ENCODE measurements around the gene AIM2. TPM values are rescaled to one million over a fixed set of nuclear protein-coding genes. Genes with fewer than 3 reads are reported as not detected.
"Not testable (repeated sequence)": the region's sequence is repeated elsewhere in the genome, so short reads cannot be mapped to it uniquely, and the experiment has no call there.

AIM2 gene
- total RNA-seq, 1 donor from 2014 or later = 5.3 TPM

- no peak for TF ChIP-seq CTCF (IDR thresholded peaks at IDR 0.05; ENCODE audit: partially characterized antibody, unreplicated experiment)
- no peaks in the 10 kb centered on the region for H3K9me3 Mint-ChIP-seq (ENCODE audit: unreplicated experiment)
Measured at GRCh38 chr1:159120317-159120716, 43.8 kb upstream of the AIM2 start.

GRCh38 chr1:159113596-159114433, 37.2 kb upstream of the AIM2 start:
- no peaks in the 10 kb centered on the region for H3K4me1 Mint-ChIP-seq (ENCODE audit: low read depth, unreplicated experiment)
- no peaks in the 10 kb centered on the region for H3K27me3 Mint-ChIP-seq (ENCODE audit: unreplicated experiment)
- H3K4me3 Mint-ChIP-seq (ENCODE audit: unreplicated experiment) = no peak overlapping the region
- no peaks in the 10 kb centered on the region for H3K36me3 Mint-ChIP-seq (ENCODE audit: unreplicated experiment)
- H3K27ac Mint-ChIP-seq (ENCODE audit: unreplicated experiment) = no peak overlapping the region
- no peaks in the 10 kb centered on the region for H3K9me3 Mint-ChIP-seq (ENCODE audit: unreplicated experiment)
- no peak for DNase-seq
- TF ChIP-seq CTCF (IDR thresholded peaks at IDR 0.05; ENCODE audit: partially characterized antibody, unreplicated experiment) = no peak

More at GRCh38 chr1:159120317-159120716, 43.8 kb upstream of the AIM2 start:
- no peak overlapping the region for H3K27ac Mint-ChIP-seq (ENCODE audit: unreplicated experiment)
- H3K4me3 Mint-ChIP-seq (ENCODE audit: unreplicated experiment) = no peak overlapping the region
- H3K27me3 Mint-ChIP-seq (ENCODE audit: unreplicated experiment) = no peaks in the 10 kb centered on the region
- no peak for DNase-seq
- peaks cover 3% of the 10 kb centered on the region for H3K4me1 Mint-ChIP-seq (ENCODE audit: low read depth, unreplicated experiment)
- H3K36me3 Mint-ChIP-seq (ENCODE audit: unreplicated experiment) = no peaks in the 10 kb centered on the region

DNA sequence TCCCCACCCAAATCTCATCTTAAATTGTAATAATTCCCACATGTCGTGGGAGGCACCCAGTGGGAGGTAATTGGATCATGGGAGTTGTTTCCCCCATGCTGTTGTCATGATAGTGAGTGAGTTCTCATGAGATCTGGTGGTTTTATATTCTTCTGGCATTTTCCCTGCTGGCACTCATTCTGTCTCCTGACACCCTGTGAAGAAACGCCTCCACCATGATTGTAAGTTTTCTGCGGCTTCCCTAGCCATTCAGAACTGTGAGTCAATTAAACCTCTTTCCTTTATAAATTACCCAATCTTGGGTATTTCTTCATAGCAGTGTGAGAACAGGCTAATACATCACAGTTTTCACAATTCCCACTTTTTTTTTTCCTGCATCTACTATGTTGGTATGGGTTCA, 26.5 kb upstream of the AIM2 start:
- not testable (repeated sequence) for H3K36me3 Mint-ChIP-seq (ENCODE audit: unreplicated experiment); DNase-seq; H3K4me3 Mint-ChIP-seq (ENCODE audit: unreplicated experiment)

DNA sequence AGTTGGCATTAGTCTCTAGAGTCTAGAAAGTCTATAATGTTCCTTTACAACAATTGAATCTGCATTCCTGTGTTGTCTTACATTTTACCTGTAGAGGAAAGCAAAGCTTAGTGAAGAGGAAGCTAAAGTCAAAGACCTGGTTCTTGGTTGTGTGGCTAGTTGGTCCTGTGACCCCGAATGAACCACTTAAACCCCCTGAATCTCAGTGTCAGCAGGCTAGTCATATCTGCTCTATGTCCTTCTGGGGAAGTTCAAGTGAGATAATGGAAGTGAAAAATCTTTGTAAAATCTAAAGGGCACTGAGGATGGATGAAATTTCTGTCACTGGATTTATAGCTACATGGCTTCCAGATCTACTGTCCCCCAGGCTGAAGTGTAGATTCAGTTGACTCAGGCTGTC, 24.0 kb upstream of the AIM2 start:
- no peak overlapping the region for H3K4me3 Mint-ChIP-seq (ENCODE audit: unreplicated experiment)
- no peaks in the 10 kb centered on the region for H3K27me3 Mint-ChIP-seq (ENCODE audit: unreplicated experiment)
- no peaks in the 10 kb centered on the region for H3K36me3 Mint-ChIP-seq (ENCODE audit: unreplicated experiment)
- H3K9me3 Mint-ChIP-seq (ENCODE audit: unreplicated experiment) = no peaks in the 10 kb centered on the region
- DNase-seq = no peak
- no peaks in the 10 kb centered on the region for H3K4me1 Mint-ChIP-seq (ENCODE audit: low read depth, unreplicated experiment)
- TF ChIP-seq CTCF (IDR thresholded peaks at IDR 0.05; ENCODE audit: partially characterized antibody, unreplicated experiment) = no peak
- no peak overlapping the region for H3K27ac Mint-ChIP-seq (ENCODE audit: unreplicated experiment)

More for the DNA sequence above, 26.5 kb upstream of the AIM2 start:
- H3K27ac Mint-ChIP-seq (ENCODE audit: unreplicated experiment); H3K9me3 Mint-ChIP-seq (ENCODE audit: unreplicated experiment); H3K27me3 Mint-ChIP-seq (ENCODE audit: unreplicated experiment); H3K4me1 Mint-ChIP-seq (ENCODE audit: low read depth, unreplicated experiment): not testable (repeated sequence)

DNA sequence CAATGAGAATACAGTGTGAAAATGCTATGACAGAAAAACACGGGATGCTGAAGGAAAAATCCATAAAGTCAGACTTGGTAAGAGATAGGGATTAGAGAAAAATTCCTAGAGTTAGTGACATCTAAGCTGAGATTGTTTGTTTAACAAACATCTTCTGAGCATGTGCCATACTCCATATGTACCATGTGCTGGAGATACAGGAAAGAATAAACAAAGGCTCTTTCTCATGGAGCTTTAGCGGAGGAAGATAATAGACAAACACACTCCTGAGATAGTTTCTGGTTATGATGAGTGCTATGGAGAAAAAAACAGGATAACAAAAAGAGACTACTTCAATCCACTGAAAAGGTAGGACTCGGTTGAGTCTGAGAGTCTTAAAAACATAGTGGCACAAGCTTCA, 22.0 kb upstream of the AIM2 start:
- Mint-ChIP-seq H3K4me1 (ENCODE audit: low read depth, unreplicated experiment) (peaks cover 4% of the 10 kb centered on the region), H3K36me3 (ENCODE audit: unreplicated experiment) (no peaks in the 10 kb centered on the region), H3K27ac (ENCODE audit: unreplicated experiment) (no peak overlapping the region), H3K9me3 (ENCODE audit: unreplicated experiment) (no peaks in the 10 kb centered on the region), H3K27me3 (ENCODE audit: unreplicated experiment) (no peaks in the 10 kb centered on the region), H3K4me3 (ENCODE audit: unreplicated experiment) (no peak overlapping the region)
- no peak for TF ChIP-seq CTCF (IDR thresholded peaks at IDR 0.05; ENCODE audit: partially characterized antibody, unreplicated experiment)
- no peak for DNase-seq

All from glutamatergic neuron (in vitro differentiated cells).